GM15510 (cell line): ENCODE results near the gene NRF1.

Experiments
- POLR2A ChIP-seq: IDR thresholded peaks from 3 replicates; pipeline ENCODE4 v1.6.1; 2011; ENCODE audit warnings: borderline replicate concordance; ENCODE audit not compliant: insufficient read length; ENCODE audit errors: extremely low read depth

NRF1 gene

GRCh38 chr7:129777195-129777844, 165.8 kb downstream of the NRF1 start:
- no peak for TF ChIP-seq POLR2A

- TF ChIP-seq POLR2A: no peak
These were observed 166.7 kb downstream of the NRF1 start for GRCh38 chr7:129777993-129778769.

GRCh38 chr7:129778770-129779601, 167.5 kb downstream of the NRF1 start:
- TF ChIP-seq POLR2A: no peak

GRCh38 chr7:129779602-129780256, 168.2 kb downstream of the NRF1 start:
- no peak for TF ChIP-seq POLR2A

- no peak for TF ChIP-seq POLR2A
These were observed 168.9 kb downstream of the NRF1 start for GRCh38 chr7:129780257-129780973.

GRCh38 chr7:129780974-129781927, 169.7 kb downstream of the NRF1 start:
- TF ChIP-seq POLR2A: no peak

- TF ChIP-seq POLR2A: no peak
These were observed 170.7 kb downstream of the NRF1 start for GRCh38 chr7:129781928-129782817.

GRCh38 chr7:129782818-129783583, 171.5 kb downstream of the NRF1 start:
- no peak for TF ChIP-seq POLR2A

GRCh38 chr7:129783584-129783919, 172.0 kb downstream of the NRF1 start:
- TF ChIP-seq POLR2A: no peak

- no peak for TF ChIP-seq POLR2A
These were observed 172.9 kb downstream of the NRF1 start for GRCh38 chr7:129784437-129784782.

GRCh38 chr7:129784783-129785684, 173.5 kb downstream of the NRF1 start:
- TF ChIP-seq POLR2A: no peak
